Measurements from ENCODE around the gene SAMMSON.

SAMMSON gene

DNA sequence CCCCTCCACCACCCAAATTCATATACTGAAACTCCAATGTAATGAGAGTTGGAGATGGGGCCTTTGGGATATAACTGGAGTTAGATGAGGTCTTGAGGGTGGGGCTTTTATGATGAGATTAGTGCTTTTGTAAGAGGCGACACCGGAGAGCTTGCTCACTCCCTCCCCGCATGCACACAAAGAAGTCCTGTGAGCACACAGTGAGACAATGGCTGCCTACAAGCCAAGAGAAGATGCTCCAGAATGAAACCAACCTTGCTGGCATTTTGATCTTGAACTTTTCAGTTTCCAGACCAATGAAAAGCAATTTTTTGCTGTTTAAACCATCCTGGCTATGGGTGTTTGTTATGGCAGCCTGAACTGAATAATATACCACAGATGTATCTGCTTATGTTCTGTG, 109.0 kb downstream of the SAMMSON start:
- no peaks in the 10 kb centered on the region for H3K27me3 ChIP-seq (ENCODE audit: control insufficient read depth in 2 of 2, insufficient read depth in 2 of 2, low read length in 2 of 2)
- no peak overlapping the region for H3K27ac ChIP-seq (ENCODE audit: low read depth in 2 of 2, low read length in 2 of 2)
- no peak overlapping the region for H3K9ac ChIP-seq (ENCODE audit: low read depth in 1 of 2, low read length in 2 of 2)
- H3K36me3 ChIP-seq (ENCODE audit: control insufficient read depth in 2 of 2, insufficient read depth in 2 of 2, low read length in 2 of 2), result no peaks in the 10 kb centered on the region
- no peak overlapping the region for H3K4me3 ChIP-seq (ENCODE audit: low read length in 2 of 2)
- H3K4me1 ChIP-seq (ENCODE audit: control insufficient read depth in 2 of 2, insufficient read depth in 2 of 2, low read length in 2 of 2), result no peaks in the 10 kb centered on the region
- H3K9me3 ChIP-seq (ENCODE audit: control insufficient read depth in 2 of 2, low read length in 2 of 2), result no peaks in the 10 kb centered on the region

DNA sequence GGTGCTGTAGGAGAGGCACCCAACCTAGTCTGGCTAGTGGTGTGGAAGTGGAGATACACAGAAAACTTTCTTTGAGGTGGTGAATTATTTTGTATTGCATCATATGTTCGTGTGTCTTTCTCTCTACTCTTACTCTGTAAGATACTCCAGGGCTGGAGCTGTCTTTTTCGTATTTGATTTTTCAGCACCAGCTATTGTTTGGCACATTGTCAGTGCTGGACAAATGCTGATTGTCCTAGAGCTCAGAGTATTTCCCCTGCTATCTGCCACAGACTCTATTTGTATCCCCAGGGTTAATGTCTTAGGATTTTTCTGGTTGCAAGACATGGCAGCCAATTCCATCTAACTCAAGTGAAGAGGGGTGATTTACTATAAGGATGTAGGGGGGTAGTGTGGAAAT, 110.5 kb downstream of the SAMMSON start:
- Histone ChIP-seq H3K9me3 (ENCODE audit: control insufficient read depth in 2 of 2, low read length in 2 of 2) (no peaks in the 10 kb centered on the region), H3K9ac (ENCODE audit: low read depth in 1 of 2, low read length in 2 of 2) (no peak overlapping the region), H3K36me3 (ENCODE audit: control insufficient read depth in 2 of 2, insufficient read depth in 2 of 2, low read length in 2 of 2) (no peaks in the 10 kb centered on the region), H3K27ac (ENCODE audit: low read depth in 2 of 2, low read length in 2 of 2) (no peak overlapping the region), H3K4me3 (ENCODE audit: low read length in 2 of 2) (no peak overlapping the region), H3K27me3 (ENCODE audit: control insufficient read depth in 2 of 2, insufficient read depth in 2 of 2, low read length in 2 of 2) (no peaks in the 10 kb centered on the region), H3K4me1 (ENCODE audit: control insufficient read depth in 2 of 2, insufficient read depth in 2 of 2, low read length in 2 of 2) (no peaks in the 10 kb centered on the region)

DNA sequence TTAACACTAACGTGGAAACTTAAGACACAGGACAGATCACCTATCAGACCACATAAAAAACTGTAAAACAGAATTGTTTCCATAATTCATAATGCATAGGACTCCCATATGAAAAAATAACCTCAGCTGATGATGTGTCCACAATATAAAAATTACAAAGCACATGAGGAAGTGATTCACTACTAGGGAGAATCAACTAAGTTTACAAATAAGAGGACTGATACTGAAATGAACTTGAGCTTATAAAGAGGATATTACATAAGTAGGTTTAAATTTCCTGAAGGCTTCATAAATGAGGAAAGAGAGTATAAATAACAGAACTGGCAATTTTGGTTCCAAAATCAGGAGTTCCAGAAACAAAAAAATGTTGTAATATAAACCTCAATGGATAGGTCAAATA, 111.9 kb downstream of the SAMMSON start:
- Histone ChIP-seq H3K9ac (ENCODE audit: low read depth in 1 of 2, low read length in 2 of 2) (no peak overlapping the region), H3K27ac (ENCODE audit: low read depth in 2 of 2, low read length in 2 of 2) (no peak overlapping the region)

DNA sequence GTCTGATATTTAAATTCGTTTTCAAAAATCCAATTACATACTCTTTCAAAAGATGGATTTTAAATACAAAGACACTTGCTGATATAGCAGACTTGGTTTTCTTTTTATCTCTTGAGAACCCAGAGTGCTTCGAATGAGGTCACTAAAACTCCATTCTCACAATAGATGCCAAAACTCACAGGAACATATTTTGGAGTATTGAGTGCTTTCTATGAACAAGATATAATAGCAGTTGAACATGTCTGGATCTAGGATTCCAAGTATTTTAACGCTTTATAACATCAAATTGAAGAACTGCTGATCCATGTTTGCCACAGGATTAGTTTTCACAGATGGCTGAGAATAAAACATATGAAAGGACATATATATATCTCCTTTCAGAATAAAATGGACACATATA, 113.2 kb downstream of the SAMMSON start:
- H3K4me1 ChIP-seq (ENCODE audit: control insufficient read depth in 2 of 2, insufficient read depth in 2 of 2, low read length in 2 of 2), result no peaks in the 10 kb centered on the region
- no peak overlapping the region for H3K4me3 ChIP-seq (ENCODE audit: low read length in 2 of 2)
- no peaks in the 10 kb centered on the region for H3K9me3 ChIP-seq (ENCODE audit: control insufficient read depth in 2 of 2, low read length in 2 of 2)
- no peaks in the 10 kb centered on the region for H3K36me3 ChIP-seq (ENCODE audit: control insufficient read depth in 2 of 2, insufficient read depth in 2 of 2, low read length in 2 of 2)
- H3K27me3 ChIP-seq (ENCODE audit: control insufficient read depth in 2 of 2, insufficient read depth in 2 of 2, low read length in 2 of 2), result no peaks in the 10 kb centered on the region
- H3K27ac ChIP-seq (ENCODE audit: low read depth in 2 of 2, low read length in 2 of 2), result no peak overlapping the region
- no peak overlapping the region for H3K9ac ChIP-seq (ENCODE audit: low read depth in 1 of 2, low read length in 2 of 2)

More for the DNA sequence above, 111.9 kb downstream of the SAMMSON start:
- no peaks in the 10 kb centered on the region for H3K9me3 ChIP-seq (ENCODE audit: control insufficient read depth in 2 of 2, low read length in 2 of 2)
- H3K36me3 ChIP-seq (ENCODE audit: control insufficient read depth in 2 of 2, insufficient read depth in 2 of 2, low read length in 2 of 2), result no peaks in the 10 kb centered on the region
- no peaks in the 10 kb centered on the region for H3K27me3 ChIP-seq (ENCODE audit: control insufficient read depth in 2 of 2, insufficient read depth in 2 of 2, low read length in 2 of 2)
- H3K4me3 ChIP-seq (ENCODE audit: low read length in 2 of 2), result no peak overlapping the region
- H3K4me1 ChIP-seq (ENCODE audit: control insufficient read depth in 2 of 2, insufficient read depth in 2 of 2, low read length in 2 of 2), result no peaks in the 10 kb centered on the region

DNA sequence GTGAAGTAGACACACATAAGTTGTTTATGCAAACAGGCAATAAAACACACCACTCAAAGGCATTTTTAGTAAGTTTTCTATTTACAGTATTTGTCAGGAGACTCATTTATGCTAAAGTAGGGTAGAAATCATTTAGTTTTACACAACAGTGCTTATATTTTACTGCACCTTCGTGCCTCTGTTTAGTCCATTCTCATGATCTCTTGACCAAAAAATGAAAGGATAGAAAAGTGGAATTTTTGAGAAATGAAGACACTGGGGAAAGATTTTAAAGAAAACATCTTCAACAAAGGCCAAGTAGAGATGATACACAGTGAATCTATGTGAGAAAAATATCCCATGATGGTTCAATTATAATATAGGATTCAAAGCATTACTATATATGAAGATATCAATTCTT, 114.9 kb downstream of the SAMMSON start:
- H3K4me3 ChIP-seq (ENCODE audit: low read length in 2 of 2), result no peak overlapping the region
- H3K27ac ChIP-seq (ENCODE audit: low read depth in 2 of 2, low read length in 2 of 2), result no peak overlapping the region
- H3K36me3 ChIP-seq (ENCODE audit: control insufficient read depth in 2 of 2, insufficient read depth in 2 of 2, low read length in 2 of 2), result no peaks in the 10 kb centered on the region
- H3K9me3 ChIP-seq (ENCODE audit: control insufficient read depth in 2 of 2, low read length in 2 of 2), result no peaks in the 10 kb centered on the region
- H3K27me3 ChIP-seq (ENCODE audit: control insufficient read depth in 2 of 2, insufficient read depth in 2 of 2, low read length in 2 of 2), result no peaks in the 10 kb centered on the region
- H3K9ac ChIP-seq (ENCODE audit: low read depth in 1 of 2, low read length in 2 of 2), result no peak overlapping the region
- H3K4me1 ChIP-seq (ENCODE audit: control insufficient read depth in 2 of 2, insufficient read depth in 2 of 2, low read length in 2 of 2), result no peaks in the 10 kb centered on the region

DNA sequence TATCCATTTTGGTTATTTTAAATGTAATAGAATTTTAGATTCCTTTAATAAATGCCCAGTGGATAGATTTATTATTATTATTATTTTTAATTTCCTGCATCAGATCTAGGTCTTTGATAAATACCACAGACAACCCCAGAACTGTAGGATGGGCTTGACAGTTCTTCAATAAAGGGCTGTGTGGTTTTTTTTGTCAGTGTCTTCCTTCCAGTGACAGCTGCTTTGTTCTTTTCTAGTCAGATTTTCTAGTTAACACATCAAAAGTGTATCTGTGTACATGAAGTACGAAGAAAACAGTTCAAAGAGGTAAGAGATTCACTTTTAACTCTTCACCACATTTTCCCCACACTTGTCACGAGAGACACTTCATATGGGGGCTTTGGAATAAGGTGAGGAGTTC, 120.3 kb downstream of the SAMMSON start:
- no peaks in the 10 kb centered on the region for H3K36me3 ChIP-seq (ENCODE audit: control insufficient read depth in 2 of 2, insufficient read depth in 2 of 2, low read length in 2 of 2)
- no peaks in the 10 kb centered on the region for H3K27me3 ChIP-seq (ENCODE audit: control insufficient read depth in 2 of 2, insufficient read depth in 2 of 2, low read length in 2 of 2)
- H3K27ac ChIP-seq (ENCODE audit: low read depth in 2 of 2, low read length in 2 of 2), result no peak overlapping the region
- H3K4me3 ChIP-seq (ENCODE audit: low read length in 2 of 2), result no peak overlapping the region
- no peaks in the 10 kb centered on the region for H3K9me3 ChIP-seq (ENCODE audit: control insufficient read depth in 2 of 2, low read length in 2 of 2)
- H3K4me1 ChIP-seq (ENCODE audit: control insufficient read depth in 2 of 2, insufficient read depth in 2 of 2, low read length in 2 of 2), result no peaks in the 10 kb centered on the region
- no peak overlapping the region for H3K9ac ChIP-seq (ENCODE audit: low read depth in 1 of 2, low read length in 2 of 2)

All from mucosa of rectum (tissue), 2 donors.